ENCODE data around the gene SPDYC. TPM values are rescaled to one million over a fixed set of nuclear protein-coding genes. Genes with fewer than 3 reads are reported as not detected.

SPDYC gene
- total and polyA plus RNA-seq, 4 donors: not detected

GRCh38 chr11:65206441-65206841 lies 36.4 kb downstream of the SPDYC start:
- H3K4me3 ChIP-seq (ENCODE audit: low read length in 2 of 2): no peak overlapping the region
- DNase-seq (no peak), ATAC-seq (ENCODE audit: low FRiP score) (no peak)
- 90 to 92% methylated on average over 17 of the region's 17 CpGs for WGBS, 2 donors
- peaks cover 0 to 8% of the 10 kb centered on the region in 2 donors for H3K36me3 ChIP-seq (ENCODE audit: control insufficient read depth in 1 of 2, insufficient read depth in 2 of 2, low read length in 1 of 2)
- intact Hi-C loops (cut with DNase I): no loop called here
- H3K27ac ChIP-seq (ENCODE audit: low read depth in 1 of 2, low read length in 2 of 2): no peak overlapping the region
- H3K27me3 ChIP-seq (ENCODE audit: control insufficient read depth in 1 of 2, insufficient read depth in 2 of 2, low read length in 1 of 2): no peaks in the 10 kb centered on the region
- H3K4me1 ChIP-seq (ENCODE audit: control insufficient read depth in 1 of 2, insufficient read depth in 2 of 2, low read length in 2 of 2): no peaks in the 10 kb centered on the region
- H3K9me3 ChIP-seq (ENCODE audit: control insufficient read depth, low read length): no peaks in the 10 kb centered on the region

DNA sequence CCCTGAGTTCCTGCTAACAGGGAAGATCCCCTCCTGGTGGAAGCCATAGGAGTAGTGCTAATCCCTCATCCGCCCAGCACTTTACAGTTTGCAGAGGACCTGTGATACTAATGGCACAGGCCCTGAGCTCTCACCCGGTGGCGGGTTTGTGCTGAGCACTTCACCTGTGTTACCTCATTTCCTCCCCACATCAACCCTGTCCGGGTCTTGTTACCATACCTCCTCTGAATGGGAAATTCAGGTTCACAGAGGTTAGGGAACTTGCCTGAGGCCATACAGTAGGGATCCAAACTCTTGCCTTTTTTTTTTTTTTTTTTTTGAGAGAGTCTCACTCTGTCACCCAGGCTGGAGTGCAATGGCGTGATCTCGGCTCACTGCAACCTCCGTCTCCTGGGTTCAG lies 36.9 kb downstream of the SPDYC start:
- Histone ChIP-seq H3K27ac (ENCODE audit: low read depth in 1 of 2, low read length in 2 of 2) (no peak overlapping the region), H3K4me3 (ENCODE audit: low read length in 2 of 2) (no peak overlapping the region), H3K36me3 (ENCODE audit: control insufficient read depth in 1 of 2, insufficient read depth in 2 of 2, low read length in 1 of 2) (peaks cover 0 to 8% of the 10 kb centered on the region in 2 donors), H3K27me3 (ENCODE audit: control insufficient read depth in 1 of 2, insufficient read depth in 2 of 2, low read length in 1 of 2) (no peaks in the 10 kb centered on the region), H3K4me1 (ENCODE audit: control insufficient read depth in 1 of 2, insufficient read depth in 2 of 2, low read length in 2 of 2) (no peaks in the 10 kb centered on the region), H3K9me3 (ENCODE audit: control insufficient read depth, low read length) (no peaks in the 10 kb centered on the region)
- intact Hi-C loops (cut with DNase I): no loop called here
- DNase-seq (no peak), ATAC-seq (ENCODE audit: low FRiP score) (no peak)
- 90 to 93% methylated on average over 7 of the region's 7 CpGs for WGBS, 2 donors

DNA sequence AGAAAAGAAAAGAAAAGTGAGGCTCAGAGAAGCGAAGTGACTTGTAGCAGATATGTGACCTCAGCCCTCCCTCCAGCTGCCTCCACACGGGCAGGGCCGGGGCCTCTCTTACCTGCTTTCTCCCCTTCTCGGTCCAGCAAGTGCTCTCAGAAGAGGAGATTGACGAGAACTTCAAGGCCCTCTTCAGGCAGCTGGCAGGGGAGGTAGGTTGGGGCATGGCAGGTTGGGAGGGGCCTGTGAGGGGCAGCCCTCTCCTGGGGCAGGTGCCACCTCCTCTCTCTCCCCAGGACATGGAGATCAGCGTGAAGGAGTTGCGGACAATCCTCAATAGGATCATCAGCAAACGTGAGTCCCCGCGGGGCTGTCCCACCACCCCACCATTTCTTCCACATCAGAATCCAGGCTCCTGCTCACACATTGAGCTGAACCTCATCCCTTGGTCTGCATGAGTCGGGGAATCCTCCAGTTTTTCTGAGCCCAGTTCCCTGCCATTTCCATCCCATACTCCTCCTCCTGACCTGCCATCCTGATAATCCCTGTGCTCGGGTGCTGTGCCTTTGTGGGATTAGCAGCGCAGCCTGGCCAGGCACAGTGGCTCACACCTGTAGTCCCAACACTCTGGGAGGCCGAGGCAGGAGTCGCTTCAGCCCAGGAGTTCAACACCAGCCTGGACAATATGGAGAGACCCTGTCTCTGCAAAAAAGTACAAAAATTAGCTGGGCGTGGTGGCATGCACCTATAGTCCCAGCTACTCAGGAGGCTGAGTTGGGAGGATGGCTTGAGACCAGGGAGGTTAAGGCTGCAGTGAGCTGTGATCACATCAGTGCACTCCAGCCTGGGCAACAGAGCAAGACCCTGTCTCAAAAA lies 38.1 kb downstream of the SPDYC start:
- WGBS, 2 donors: 84 to 91% methylated on average over 16 of the region's 16 CpGs
- DNase-seq (no peak), ATAC-seq (ENCODE audit: low FRiP score) (no peak)
- Histone ChIP-seq H3K4me3 (ENCODE audit: low read length in 2 of 2) (no peak overlapping the region), H3K9me3 (ENCODE audit: control insufficient read depth, low read length) (no peaks in the 10 kb centered on the region), H3K4me1 (ENCODE audit: control insufficient read depth in 1 of 2, insufficient read depth in 2 of 2, low read length in 2 of 2) (no peaks in the 10 kb centered on the region), H3K27ac (ENCODE audit: low read depth in 1 of 2, low read length in 2 of 2) (no peak overlapping the region), H3K36me3 (ENCODE audit: control insufficient read depth in 1 of 2, insufficient read depth in 2 of 2, low read length in 1 of 2) (peaks cover 0 to 8% of the 10 kb centered on the region in 2 donors), H3K27me3 (ENCODE audit: control insufficient read depth in 1 of 2, insufficient read depth in 2 of 2, low read length in 1 of 2) (no peaks in the 10 kb centered on the region)
- intact Hi-C loops (cut with DNase I): no loop called here

GRCh38 chr11:65208785-65209710 lies 39.0 kb downstream of the SPDYC start:
- no peak overlapping the region for H3K4me3 ChIP-seq (ENCODE audit: low read length in 2 of 2)
- no peak overlapping the region for H3K27ac ChIP-seq (ENCODE audit: low read depth in 1 of 2, low read length in 2 of 2)
- no peaks in the 10 kb centered on the region for H3K9me3 ChIP-seq (ENCODE audit: control insufficient read depth, low read length)
- ATAC-seq (ENCODE audit: low FRiP score) (no peak), DNase-seq (no peak)
- H3K4me1 ChIP-seq (ENCODE audit: control insufficient read depth in 1 of 2, insufficient read depth in 2 of 2, low read length in 2 of 2): no peaks in the 10 kb centered on the region
- H3K36me3 ChIP-seq (ENCODE audit: control insufficient read depth in 1 of 2, insufficient read depth in 2 of 2, low read length in 1 of 2): peaks cover 0 to 8% of the 10 kb centered on the region in 2 donors
- WGBS, 2 donors: 78 to 85% methylated on average over 12 to 13 of the region's 13 CpGs
- intact Hi-C loops (cut with DNase I): no loop called here
- H3K27me3 ChIP-seq (ENCODE audit: control insufficient read depth in 1 of 2, insufficient read depth in 2 of 2, low read length in 1 of 2): no peaks in the 10 kb centered on the region

- ATAC-seq (ENCODE audit: low FRiP score) (no peak), DNase-seq (no peak)
- Histone ChIP-seq H3K27me3 (ENCODE audit: control insufficient read depth in 1 of 2, insufficient read depth in 2 of 2, low read length in 1 of 2) (no peaks in the 10 kb centered on the region), H3K4me3 (ENCODE audit: low read length in 2 of 2) (no peak overlapping the region), H3K9me3 (ENCODE audit: control insufficient read depth, low read length) (no peaks in the 10 kb centered on the region), H3K27ac (ENCODE audit: low read depth in 1 of 2, low read length in 2 of 2) (no peak overlapping the region), H3K36me3 (ENCODE audit: control insufficient read depth in 1 of 2, insufficient read depth in 2 of 2, low read length in 1 of 2) (peaks cover 0 to 8% of the 10 kb centered on the region in 2 donors), H3K4me1 (ENCODE audit: control insufficient read depth in 1 of 2, insufficient read depth in 2 of 2, low read length in 2 of 2) (no peaks in the 10 kb centered on the region)
- WGBS, 2 donors: 86 to 91% methylated on average over 20 of the region's 20 CpGs
- intact Hi-C loops (cut with DNase I): no loop called here
Observed at GRCh38 chr11:65209711-65210360, 39.8 kb downstream of the SPDYC start.

DNA sequence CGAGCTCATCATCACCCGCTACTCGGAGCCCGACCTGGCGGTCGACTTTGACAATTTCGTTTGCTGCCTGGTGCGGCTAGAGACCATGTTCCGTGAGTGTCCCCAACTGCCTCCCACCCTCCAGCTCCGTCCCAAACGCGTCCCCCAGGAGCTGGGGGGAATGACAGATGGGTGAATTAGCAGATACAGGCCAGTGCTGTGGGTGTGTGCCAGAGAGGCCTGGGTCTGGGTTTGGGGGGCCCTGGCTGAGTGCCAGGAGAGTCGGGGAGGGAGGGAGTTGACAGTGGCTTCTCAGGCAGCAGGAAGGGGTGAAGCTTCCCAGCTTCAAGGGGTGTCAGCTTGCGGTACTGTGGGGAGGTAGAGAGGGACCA lies 40.3 kb downstream of the SPDYC start:
- Histone ChIP-seq H3K4me1 (ENCODE audit: control insufficient read depth in 1 of 2, insufficient read depth in 2 of 2, low read length in 2 of 2) (no peaks in the 10 kb centered on the region), H3K36me3 (ENCODE audit: control insufficient read depth in 1 of 2, insufficient read depth in 2 of 2, low read length in 1 of 2) (peaks cover 0 to 8% of the 10 kb centered on the region in 2 donors), H3K27me3 (ENCODE audit: control insufficient read depth in 1 of 2, insufficient read depth in 2 of 2, low read length in 1 of 2) (no peaks in the 10 kb centered on the region), H3K27ac (ENCODE audit: low read depth in 1 of 2, low read length in 2 of 2) (no peak overlapping the region), H3K4me3 (ENCODE audit: low read length in 2 of 2) (no peak overlapping the region), H3K9me3 (ENCODE audit: control insufficient read depth, low read length) (no peaks in the 10 kb centered on the region)
- DNase-seq (no peak), ATAC-seq (ENCODE audit: low FRiP score) (no peak)
- WGBS, 2 donors: 84 to 85% methylated on average over 14 of the region's 14 CpGs
- intact Hi-C loops (cut with DNase I): no loop called here

DNA sequence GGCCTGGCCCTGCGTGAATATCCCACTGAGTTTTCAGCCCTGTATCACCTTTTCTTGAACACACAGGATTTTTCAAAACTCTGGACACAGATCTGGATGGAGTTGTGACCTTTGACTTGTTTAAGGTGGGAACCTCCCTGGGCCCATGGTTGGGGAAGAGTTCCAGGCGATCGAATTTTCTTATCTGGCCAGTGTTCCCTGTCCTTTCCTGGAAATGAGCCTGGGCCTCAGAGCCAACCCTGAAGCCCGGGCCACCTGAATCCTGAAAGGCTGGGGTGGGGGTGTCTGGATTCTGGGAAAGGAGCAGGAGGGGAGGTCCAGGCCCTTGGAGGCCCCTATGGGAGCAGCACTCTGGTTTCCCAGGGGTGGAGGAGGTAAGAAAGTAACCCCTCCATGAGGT lies 40.7 kb downstream of the SPDYC start:
- Histone ChIP-seq H3K9me3 (ENCODE audit: control insufficient read depth, low read length) (no peaks in the 10 kb centered on the region), H3K36me3 (ENCODE audit: control insufficient read depth in 1 of 2, insufficient read depth in 2 of 2, low read length in 1 of 2) (peaks cover 0 to 7% of the 10 kb centered on the region in 2 donors), H3K27ac (ENCODE audit: low read depth in 1 of 2, low read length in 2 of 2) (no peak overlapping the region), H3K4me1 (ENCODE audit: control insufficient read depth in 1 of 2, insufficient read depth in 2 of 2, low read length in 2 of 2) (no peaks in the 10 kb centered on the region), H3K27me3 (ENCODE audit: control insufficient read depth in 1 of 2, insufficient read depth in 2 of 2, low read length in 1 of 2) (no peaks in the 10 kb centered on the region), H3K4me3 (ENCODE audit: low read length in 2 of 2) (no peak overlapping the region)
- ATAC-seq (ENCODE audit: low FRiP score): no peak
- DNase-seq: no peak
- WGBS, 2 donors: 69 to 74% methylated on average over 4 of the region's 4 CpGs
- intact Hi-C loops (cut with DNase I): no loop called here

DNA sequence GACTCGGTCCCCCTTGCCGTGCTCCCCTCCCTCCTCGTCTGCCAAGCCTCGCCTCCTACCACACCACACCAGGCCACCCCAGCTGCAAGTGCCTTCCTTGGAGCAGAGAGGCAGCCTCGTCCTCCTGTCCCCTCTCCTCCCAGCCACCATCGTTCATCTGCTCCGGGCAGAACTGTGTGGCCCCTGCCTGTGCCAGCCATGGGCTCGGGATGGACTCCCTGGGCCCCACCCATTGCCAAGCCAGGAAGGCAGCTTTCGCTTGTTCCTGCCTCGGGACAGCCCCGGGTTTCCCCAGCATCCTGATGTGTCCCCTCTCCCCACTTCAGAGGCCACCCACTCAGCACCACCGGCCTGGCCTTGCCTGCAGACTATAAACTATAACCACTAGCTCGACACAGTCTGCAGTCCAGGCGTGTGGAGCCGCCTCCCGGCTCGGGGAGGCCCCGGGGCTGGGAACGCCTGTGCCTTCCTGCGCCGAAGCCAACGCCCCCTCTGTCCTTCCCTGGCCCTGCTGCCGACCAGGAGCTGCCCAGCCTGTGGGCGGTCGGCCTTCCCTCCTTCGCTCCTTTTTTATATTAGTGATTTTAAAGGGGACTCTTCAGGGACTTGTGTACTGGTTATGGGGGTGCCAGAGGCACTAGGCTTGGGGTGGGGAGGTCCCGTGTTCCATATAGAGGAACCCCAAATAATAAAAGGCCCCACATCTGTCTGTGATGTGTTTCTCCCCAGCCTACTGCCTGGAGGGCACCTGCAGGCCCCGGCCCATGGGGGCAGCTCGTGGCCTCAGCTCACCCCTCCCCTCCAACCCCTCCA lies 41.5 kb downstream of the SPDYC start:
- intact Hi-C loops (cut with DNase I): no loop called here
- H3K27me3 ChIP-seq (ENCODE audit: control insufficient read depth in 1 of 2, insufficient read depth in 2 of 2, low read length in 1 of 2): no peaks in the 10 kb centered on the region
- 77 to 78% methylated on average over 27 to 29 of the region's 29 CpGs for WGBS, 2 donors
- ATAC-seq (ENCODE audit: low FRiP score) (no peak), DNase-seq (no peak)
- no peak overlapping the region for H3K4me3 ChIP-seq (ENCODE audit: low read length in 2 of 2)
- H3K9me3 ChIP-seq (ENCODE audit: control insufficient read depth, low read length): no peaks in the 10 kb centered on the region
- H3K36me3 ChIP-seq (ENCODE audit: control insufficient read depth in 1 of 2, insufficient read depth in 2 of 2, low read length in 1 of 2): peaks cover 0 to 5% of the 10 kb centered on the region in 2 donors
- no peak overlapping the region for H3K27ac ChIP-seq (ENCODE audit: low read depth in 1 of 2, low read length in 2 of 2)
- H3K4me1 ChIP-seq (ENCODE audit: control insufficient read depth in 1 of 2, insufficient read depth in 2 of 2, low read length in 2 of 2): no peaks in the 10 kb centered on the region
